SK-N-SH treated with all-trans-retinoic acid at 6 μM for 48 hours (cell line): ENCODE data around the gene GLI3.

ENCODE experiments used
- ATAC-seq: fragments of 200-7000 bp; cut with Tn5 transposase; 3 replicates; pipeline ENCODE4 v1.9.1; 2020; ENCODE audit warnings: mild to moderate bottlenecking, moderate library complexity
- ARNTL ChIP-seq: fragments of 450-650 bp; formaldehyde crosslinking; IDR thresholded peaks from 2 replicates; pipeline ENCODE4 v1.5.0; 2020; ENCODE audit warnings: low read depth, mild to moderate bottlenecking, moderate library complexity, borderline replicate concordance
- BACH2 ChIP-seq: fragments of 250-450 bp; sonication (Bioruptor Pico); IDR thresholded peaks from 2 replicates; pipeline ENCODE4 v1.9.0; 2021; ENCODE audit warnings: mild to moderate bottlenecking, borderline replicate concordance
- CREB5 ChIP-seq: fragments of 250-450 bp; sonication (Bioruptor Pico); IDR thresholded peaks from 2 replicates; pipeline ENCODE4 v1.5.1; 2020; ENCODE audit warnings: low read depth, mild to moderate bottlenecking, moderate library complexity
- CSDC2 ChIP-seq: fragments of 250-450 bp; sonication (Bioruptor Pico); IDR thresholded peaks from 2 replicates; pipeline ENCODE4 v1.5.0; 2020; ENCODE audit warnings: mild to moderate bottlenecking, moderate library complexity
- CSRNP3 ChIP-seq: fragments of 250-450 bp; sonication (Bioruptor Pico); IDR thresholded peaks from 2 replicates; pipeline ENCODE4 v1.5.1; 2021; ENCODE audit warnings: mild to moderate bottlenecking, moderate library complexity
- ESRRG ChIP-seq: fragments of 250-450 bp; sonication (Bioruptor Pico); IDR thresholded peaks from 2 replicates; pipeline ENCODE4 v1.6.1; 2021; ENCODE audit warnings: mild to moderate bottlenecking
- GLIS3 ChIP-seq: fragments of 250-450 bp; sonication (Bioruptor Pico); IDR thresholded peaks from 2 replicates; pipeline ENCODE4 v1.5.0; 2020; ENCODE audit warnings: mild to moderate bottlenecking, moderate library complexity
- ISL1 ChIP-seq: fragments of 250-450 bp; sonication (Bioruptor Pico); IDR thresholded peaks from 2 replicates; pipeline ENCODE4 v2.1.2; 2022; ENCODE audit warnings: mild to moderate bottlenecking, moderate library complexity
- OSR1 ChIP-seq: fragments of 250-450 bp; sonication (Bioruptor Pico); IDR thresholded peaks from 2 replicates; pipeline ENCODE4 v1.8.0; 2022; ENCODE audit warnings: moderate library complexity, mild to moderate bottlenecking, inconsistent platforms
- PATZ1 ChIP-seq: fragments of 250-450 bp; sonication (Bioruptor Pico); IDR thresholded peaks from 2 replicates; pipeline ENCODE4 v1.8.0; 2020; ENCODE audit warnings: mild to moderate bottlenecking, moderate library complexity, borderline replicate concordance
- POU6F1 ChIP-seq: fragments of 250-450 bp; sonication (Bioruptor Pico); IDR thresholded peaks from 2 replicates; pipeline ENCODE4 v1.8.0; 2021; ENCODE audit warnings: low read depth, mild to moderate bottlenecking, moderate library complexity, borderline replicate concordance
- PPARA ChIP-seq: fragments of 250-450 bp; sonication (Bioruptor Pico); IDR thresholded peaks from 2 replicates; pipeline ENCODE4 v1.5.0; 2020; ENCODE audit warnings: mild to moderate bottlenecking, borderline replicate concordance
- RARB ChIP-seq: fragments of 250-450 bp; sonication (Bioruptor Pico); IDR thresholded peaks from 2 replicates; pipeline ENCODE4 v1.8.0; 2021; ENCODE audit warnings: mild to moderate bottlenecking, moderate library complexity
- TCF4 ChIP-seq: fragments of 250-450 bp; sonication (Bioruptor Pico); IDR thresholded peaks from 2 replicates; pipeline ENCODE4 v1.8.0; 2021; ENCODE audit warnings: mild to moderate bottlenecking, moderate library complexity, borderline replicate concordance
- TOX ChIP-seq: fragments of 250-450 bp; sonication (Bioruptor Pico); IDR thresholded peaks from 2 replicates; pipeline ENCODE4 v1.8.0; 2021; ENCODE audit warnings: mild to moderate bottlenecking, moderate library complexity, borderline replicate concordance
- TSHZ2 ChIP-seq: fragments of 250-450 bp; sonication (Bioruptor Pico); IDR thresholded peaks from 2 replicates; pipeline ENCODE4 v1.5.0; 2020; ENCODE audit warnings: mild to moderate bottlenecking, moderate library complexity
- ZC3H10 ChIP-seq: fragments of 250-450 bp; sonication (Bioruptor Pico); IDR thresholded peaks from 2 replicates; pipeline ENCODE4 v1.5.1; 2021; ENCODE audit warnings: mild to moderate bottlenecking, moderate library complexity
- ZFP3 ChIP-seq: fragments of 250-450 bp; sonication (Bioruptor Pico); IDR thresholded peaks from 2 replicates; pipeline ENCODE4 v1.5.0; 2020; ENCODE audit warnings: mild to moderate bottlenecking, moderate library complexity
- ZFP30 ChIP-seq: fragments of 450-650 bp; formaldehyde crosslinking; IDR thresholded peaks from 2 replicates; pipeline ENCODE4 v1.5.0; 2022; ENCODE audit warnings: mild to moderate bottlenecking, moderate library complexity
- ZNF565 ChIP-seq: fragments of 450-650 bp; formaldehyde crosslinking; conservative IDR thresholded peaks from 2 replicates; pipeline ENCODE4 v1.5.0; 2020; ENCODE audit warnings: low read depth, mild to moderate bottlenecking, moderate library complexity
- ZNF70 ChIP-seq: fragments of 450-650 bp; formaldehyde crosslinking; IDR thresholded peaks from 2 replicates; pipeline ENCODE4 v1.5.0; 2020; ENCODE audit warnings: mild to moderate bottlenecking, moderate library complexity
- ZNF8 ChIP-seq: fragments of 450-650 bp; formaldehyde crosslinking; IDR thresholded peaks from 2 replicates; pipeline ENCODE4 v1.5.0; 2020; ENCODE audit warnings: mild to moderate bottlenecking, moderate library complexity

Gene GLI3

GRCh38 chr7:41955451-41955850, 281.6 kb downstream of the GLI3 start:
- TF ChIP-seq OSR1 (no peak), TOX (CRISPR knock-in tag) (no peak), ZFP30 (no peak), ZNF565 (CRISPR knock-in tag) (no peak), ZNF8 (no peak), ZNF70 (no peak), TSHZ2 (no peak), RARB (CRISPR knock-in tag) (no peak), CSDC2 (CRISPR knock-in tag) (no peak), ZC3H10 (CRISPR knock-in tag) (no peak), GLIS3 (CRISPR knock-in tag) (no peak), ZFP3 (CRISPR knock-in tag) (no peak), BACH2 (CRISPR knock-in tag) (no peak), POU6F1 (no peak), ISL1 (CRISPR knock-in tag) (no peak), TCF4 (CRISPR knock-in tag) (no peak), CREB5 (CRISPR knock-in tag) (no peak), ARNTL (CRISPR knock-in tag) (no peak), PPARA (CRISPR knock-in tag) (no peak), ESRRG (no peak)
- peak; percentile 8; the same call in 2 of the 3 replicates for ATAC-seq

GRCh38 chr7:41954976-41955375, 282.0 kb downstream of the GLI3 start:
- ATAC-seq: no peak
- TF ChIP-seq ZNF70 (no peak), OSR1 (no peak), TCF4 (CRISPR knock-in tag) (no peak), TSHZ2 (no peak), POU6F1 (no peak), ZFP30 (no peak)

- ATAC-seq: no peak
- no peak for TF ChIP-seq ISL1 (CRISPR knock-in tag)
- TF ChIP-seq CREB5 (CRISPR knock-in tag): no peak
- no peak for TF ChIP-seq RARB (CRISPR knock-in tag)
- no peak for TF ChIP-seq OSR1
- no peak for TF ChIP-seq POU6F1
- TF ChIP-seq PATZ1: no peak
- TF ChIP-seq TOX (CRISPR knock-in tag): no peak
- no peak for TF ChIP-seq CSRNP3
Measured at GRCh38 chr7:41948503-41948902, 288.5 kb downstream of the GLI3 start.
